GM21381 (cell line): ENCODE data around the gene HPD.
A peak's percentile ranks its signal among the peaks of the same experiment; 100 is the strongest.
"Not testable (repeated sequence)": the region's sequence is repeated elsewhere in the genome, so short reads cannot be mapped to it uniquely, and the experiment has no call there.

Source experiments
- ATAC-seq: cut with Tn5 transposase; IDR thresholded peaks from one replicate; pipeline ENCODE4 v1.9.1; 2021; ENCODE audit warnings: mild to moderate bottlenecking, moderate library complexity; ENCODE audit not compliant: unreplicated experiment

Gene HPD

DNA sequence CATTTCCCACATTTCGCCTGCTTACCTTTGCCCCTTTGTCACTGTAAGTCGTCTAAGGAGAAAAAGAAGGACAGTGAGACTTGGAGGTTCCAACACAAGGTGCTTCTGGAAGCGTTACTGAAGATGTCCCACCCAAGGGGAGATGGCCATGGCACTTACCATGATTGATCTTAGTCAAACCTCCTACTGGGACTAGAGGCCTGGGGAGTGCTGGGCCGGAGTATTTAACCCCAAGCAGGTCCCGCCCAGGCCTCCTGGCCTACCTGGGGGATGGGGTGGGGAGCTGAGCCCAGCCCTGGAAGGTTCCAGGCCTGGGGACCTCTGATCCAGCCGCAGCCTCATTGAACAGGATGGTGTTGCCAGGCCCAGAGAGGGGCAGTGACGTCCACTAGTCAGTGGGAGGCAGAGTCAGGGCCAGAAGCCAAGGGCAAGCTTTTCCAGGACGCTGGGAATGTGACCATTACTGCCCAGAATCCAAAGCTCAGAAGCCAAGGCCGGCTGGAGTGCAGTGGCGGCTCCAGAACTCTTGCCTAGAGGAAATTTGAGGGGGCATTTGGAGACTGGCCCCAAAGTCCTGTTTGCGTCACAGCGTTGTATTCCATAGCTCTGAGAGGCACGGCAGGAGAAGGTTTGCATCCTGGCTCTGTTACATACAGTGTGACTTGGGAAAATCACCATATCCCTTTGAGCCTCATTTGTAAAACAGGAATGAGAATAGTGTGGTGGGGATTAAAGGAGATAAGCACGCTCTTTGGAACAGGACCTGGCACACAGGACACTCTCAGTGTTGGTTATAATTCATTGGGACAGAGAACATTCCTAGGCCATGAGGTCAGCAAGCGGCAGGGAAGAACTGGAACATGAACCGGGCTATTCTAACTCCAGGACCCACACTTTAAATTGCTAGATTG is at the start of gene HPD:
TSS of gene HPD (minus strand) at position 198 of the 911 bp plus-strand sequence. CDS start at position 162, 36 bp downstream.
- ATAC-seq = no peak

DNA sequence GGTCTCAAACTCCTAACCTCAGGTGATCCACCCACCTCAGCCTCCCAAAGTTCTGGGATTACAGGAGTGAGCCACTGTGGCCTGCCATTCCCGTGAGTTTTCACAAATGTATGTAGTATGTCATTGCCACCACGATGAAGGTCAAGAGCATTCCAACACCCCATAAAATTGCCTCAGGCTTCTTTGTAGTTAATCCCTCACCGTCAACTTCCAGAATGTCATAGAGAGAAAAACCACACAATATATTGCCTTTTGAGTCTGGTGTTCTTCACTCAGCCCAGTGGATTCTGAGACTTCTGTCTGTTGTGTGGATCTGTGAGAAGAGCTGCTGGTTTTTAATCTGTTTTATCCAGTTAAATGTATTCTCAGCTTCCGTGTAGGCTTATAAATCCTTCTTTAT is 47.1 kb upstream of the HPD start:
- ATAC-seq = no peak

DNA sequence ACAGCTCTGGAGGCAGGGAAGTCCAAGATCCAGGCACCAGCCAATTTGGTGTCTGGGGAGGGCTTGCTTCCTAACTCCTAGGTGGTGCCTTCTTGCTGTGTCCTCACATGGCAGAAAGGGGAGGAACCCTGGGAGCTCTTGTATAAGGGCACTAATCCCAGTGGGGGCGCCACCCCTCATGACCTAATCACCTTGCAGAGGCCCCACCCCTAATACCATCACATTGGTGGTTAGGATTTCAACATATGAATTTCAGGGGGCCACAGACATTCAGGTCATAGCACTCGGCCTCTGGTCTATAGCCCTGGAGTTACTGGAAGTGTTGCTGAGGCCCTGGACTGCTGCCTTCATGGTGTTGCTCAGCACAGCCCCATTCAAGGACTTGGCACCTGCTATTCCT is 44.5 kb upstream of the HPD start:
- ATAC-seq = no peak

DNA sequence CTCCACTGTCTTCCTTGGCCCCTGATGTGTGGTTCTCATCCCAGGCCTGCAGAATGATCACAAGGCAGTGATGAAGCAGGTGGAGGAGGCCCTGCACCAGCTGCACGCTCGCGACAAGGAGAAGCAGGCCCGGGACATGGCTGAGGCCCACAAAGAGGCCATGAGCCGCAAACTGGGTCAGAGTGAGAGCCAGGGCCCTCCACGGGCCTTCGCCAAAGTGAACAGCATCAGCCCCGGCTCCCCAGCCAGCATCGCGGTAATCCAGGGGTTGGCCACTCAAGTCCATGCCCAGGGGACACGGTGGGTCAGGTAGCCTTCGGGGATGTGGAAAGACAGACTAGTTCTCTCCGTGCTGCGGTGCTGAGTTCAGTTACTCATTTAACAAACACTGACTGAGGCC is 40.9 kb upstream of the HPD start:
- ATAC-seq = no peak

DNA sequence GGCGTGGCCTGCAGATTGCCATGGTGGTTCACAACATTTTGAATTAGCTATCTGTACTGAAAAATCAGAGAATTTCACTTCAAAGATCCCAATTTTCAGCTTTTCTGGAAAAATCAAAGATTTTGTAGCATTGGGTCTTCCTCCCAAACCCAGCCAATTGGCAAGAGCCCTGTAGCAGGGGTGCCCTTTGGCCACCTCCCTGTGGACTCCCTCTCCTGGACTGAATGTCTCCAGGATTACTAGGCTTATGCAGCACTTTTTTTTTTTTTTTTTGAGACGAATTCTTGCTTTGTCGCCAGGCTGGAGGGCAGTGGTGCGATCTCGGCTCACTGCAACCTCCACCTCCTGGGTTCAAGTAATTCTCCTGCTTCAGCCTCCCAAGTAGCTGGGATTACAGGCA is 39.6 kb upstream of the HPD start:
- ATAC-seq = no peak

DNA sequence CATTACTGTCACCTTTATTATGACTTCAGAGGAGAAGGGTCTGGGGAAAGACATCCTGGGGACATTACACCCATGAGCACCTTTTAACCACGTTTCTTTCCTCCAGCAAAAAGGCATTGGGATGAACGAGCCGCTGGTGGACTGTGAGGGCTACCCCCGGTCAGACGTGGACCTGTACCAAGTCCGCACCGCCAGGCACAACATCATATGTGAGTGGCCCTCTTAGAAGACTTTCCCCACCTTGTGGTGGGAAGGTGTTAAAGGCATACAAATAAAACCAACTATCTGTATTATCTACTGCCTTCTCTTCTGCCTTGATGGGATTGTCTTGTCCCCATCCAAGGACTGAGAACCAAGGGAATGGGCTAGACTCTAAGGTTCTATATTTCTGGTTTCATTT is 36.0 kb upstream of the HPD start:
- ATAC-seq = no peak

DNA sequence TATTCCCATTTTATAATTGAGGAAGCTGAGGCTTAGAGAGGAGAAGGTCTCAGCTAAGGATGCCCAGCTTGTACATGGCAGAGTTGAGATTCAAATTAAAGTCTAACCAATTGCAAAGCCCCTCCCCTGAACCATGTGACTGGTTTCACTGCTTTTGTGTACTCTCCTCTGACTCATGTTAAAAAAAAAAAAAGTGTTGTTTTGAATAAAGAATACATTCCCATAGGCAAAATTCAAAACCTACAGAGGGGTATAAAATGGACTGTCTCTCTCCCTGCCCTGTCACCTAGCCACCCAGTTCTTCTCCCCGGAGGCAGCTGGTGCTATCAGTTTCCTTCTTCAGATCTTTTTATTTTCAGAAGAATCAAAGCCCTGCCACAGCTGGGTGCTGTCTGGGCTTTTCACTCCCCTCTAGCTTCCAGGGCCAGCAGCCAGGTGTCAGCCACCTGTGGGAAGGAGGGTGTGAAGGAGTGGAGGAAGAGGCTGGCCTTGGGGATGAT is 35.4 kb upstream of the HPD start:
- no peak for ATAC-seq

DNA sequence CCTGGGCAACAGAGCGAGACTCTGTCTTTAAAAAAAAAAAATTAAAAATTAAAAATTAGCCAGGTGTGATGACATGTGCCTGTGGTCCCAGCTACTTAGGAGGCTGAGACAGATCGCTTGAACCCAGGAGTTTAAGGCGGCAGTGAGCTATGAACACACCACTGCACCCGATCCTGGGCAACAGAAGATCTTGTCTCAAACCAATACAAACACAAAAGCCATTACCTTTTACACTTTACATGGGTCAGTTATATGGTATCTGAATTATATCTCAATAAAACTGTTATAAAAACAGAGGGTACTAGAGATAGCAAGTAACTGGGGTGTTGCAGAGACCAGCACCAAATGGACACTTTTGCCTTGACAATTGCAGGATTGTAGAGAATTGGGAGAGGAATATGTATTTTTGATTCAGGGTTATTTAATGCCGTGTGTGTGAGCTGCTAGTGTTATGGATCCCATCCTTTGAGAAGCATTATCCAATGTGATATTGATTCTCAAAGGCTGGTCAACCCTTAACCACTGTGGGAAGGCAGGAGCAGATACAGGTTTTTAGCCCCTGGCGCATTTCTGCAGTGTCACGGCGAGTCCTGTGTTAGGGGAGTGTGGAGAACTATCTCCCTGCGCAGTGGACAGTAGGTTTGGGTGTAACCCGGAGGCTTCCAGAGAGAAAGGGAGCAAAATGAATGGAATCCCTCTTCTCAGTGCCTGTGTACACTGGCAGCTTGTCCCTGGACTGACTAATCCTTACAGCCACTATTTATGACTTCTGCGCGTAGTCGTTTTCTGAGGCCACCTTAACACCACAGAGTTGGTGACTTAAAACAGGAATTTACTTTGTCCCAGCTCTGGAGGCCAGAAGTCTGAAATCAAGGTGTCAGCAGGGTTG is 34.3 kb upstream of the HPD start:
- ATAC-seq = no peak

DNA sequence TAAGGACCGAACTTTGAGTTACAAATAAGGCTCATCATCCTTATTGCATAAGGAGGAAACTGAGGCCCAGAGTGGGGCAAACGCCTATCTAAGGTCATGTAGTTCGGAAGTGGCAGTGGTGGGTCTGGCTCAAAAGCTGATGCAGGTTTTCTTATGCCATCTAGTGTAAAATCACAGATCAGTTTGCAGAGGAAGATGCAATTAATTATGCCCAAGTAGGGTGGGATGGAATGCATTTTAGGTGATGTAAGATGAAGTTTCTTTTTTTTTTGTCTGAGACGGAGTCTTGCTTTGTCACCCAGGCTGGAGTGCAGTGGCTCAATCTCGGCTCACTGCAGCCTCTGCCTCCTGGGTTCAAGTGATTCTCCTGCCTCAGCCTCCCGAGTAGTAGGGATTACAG is 31.0 kb upstream of the HPD start:
- not testable (repeated sequence) for ATAC-seq

DNA sequence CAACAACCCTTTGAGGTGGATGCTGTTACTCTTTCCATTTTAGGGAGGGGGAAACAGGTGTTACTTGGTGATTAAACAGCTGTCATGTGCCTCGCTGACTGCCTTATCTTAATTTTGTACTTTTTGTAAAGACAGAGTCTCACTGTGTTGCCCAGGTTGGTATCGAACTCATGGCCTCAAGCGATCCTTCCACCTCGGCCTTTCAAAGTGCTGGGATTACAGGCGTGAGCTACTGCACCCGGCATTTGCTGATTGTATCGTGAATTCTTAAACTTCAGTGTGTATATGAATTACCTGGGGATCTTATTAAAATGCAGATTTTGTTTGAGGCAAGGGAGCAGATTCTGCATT is 30.6 kb upstream of the HPD start:
- no peak for ATAC-seq

DNA sequence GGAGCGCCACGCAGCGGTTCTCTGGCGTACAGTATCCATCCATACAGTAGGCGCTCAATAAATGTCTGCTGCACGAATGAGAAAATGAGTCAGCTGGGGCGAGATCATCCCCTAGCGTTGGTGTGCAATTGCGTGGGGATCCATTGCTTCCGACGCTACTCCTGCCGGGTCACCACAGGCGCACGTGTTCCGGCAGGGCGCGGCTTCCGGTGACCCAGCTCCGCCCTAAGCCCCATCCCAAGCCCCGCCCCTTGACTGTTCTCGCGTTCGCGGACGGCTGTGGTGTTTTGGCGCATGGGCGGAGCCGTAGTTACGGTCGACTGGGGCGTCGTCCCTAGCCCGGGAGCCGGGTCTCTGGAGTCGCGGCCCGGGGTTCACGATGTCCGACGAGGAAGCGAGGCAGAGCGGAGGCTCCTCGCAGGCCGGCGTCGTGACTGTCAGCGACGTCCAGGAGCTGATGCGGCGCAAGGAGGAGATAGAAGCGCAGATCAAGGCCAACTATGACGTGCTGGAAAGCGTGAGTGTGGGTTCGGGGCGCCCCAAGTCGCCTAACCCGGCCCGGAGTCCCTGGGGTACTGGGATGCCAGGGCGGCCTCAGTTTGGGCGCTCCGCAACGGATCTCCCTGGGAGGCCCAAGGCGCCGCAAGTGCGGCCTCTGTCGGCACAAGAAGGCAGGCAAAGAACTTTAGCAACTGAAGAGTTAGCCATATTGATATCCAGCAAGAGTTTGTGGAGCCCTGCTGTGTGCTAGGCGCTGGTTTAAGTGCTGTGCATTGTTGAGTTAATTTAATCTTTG is 30.0 kb upstream of the HPD start, which contains the start of gene PSMD9:
TSS of gene PSMD9 (plus strand) at position 313 of the 796 bp plus-strand sequence. CDS start at position 380, 67 bp downstream.
- peak; percentile 95 for ATAC-seq

DNA sequence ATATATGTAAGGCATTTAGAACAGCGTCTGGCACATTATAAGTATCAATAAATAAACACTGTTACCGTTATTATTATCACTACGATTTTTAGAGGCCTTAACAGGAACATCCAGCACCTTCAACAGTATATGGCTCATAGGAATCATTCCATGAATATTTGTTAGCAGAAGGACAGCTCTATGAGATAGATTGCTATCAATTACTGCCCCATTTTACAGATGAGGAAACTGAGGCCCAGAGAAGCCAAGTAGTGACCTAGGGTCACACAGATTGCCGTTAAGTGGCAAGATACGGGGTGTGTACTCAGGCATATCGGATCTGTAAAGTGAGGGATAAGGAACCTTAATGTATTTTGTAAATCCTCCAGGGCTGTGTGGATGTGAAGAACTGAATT is 29.4 kb upstream of the HPD start:
- ATAC-seq = no peak

DNA sequence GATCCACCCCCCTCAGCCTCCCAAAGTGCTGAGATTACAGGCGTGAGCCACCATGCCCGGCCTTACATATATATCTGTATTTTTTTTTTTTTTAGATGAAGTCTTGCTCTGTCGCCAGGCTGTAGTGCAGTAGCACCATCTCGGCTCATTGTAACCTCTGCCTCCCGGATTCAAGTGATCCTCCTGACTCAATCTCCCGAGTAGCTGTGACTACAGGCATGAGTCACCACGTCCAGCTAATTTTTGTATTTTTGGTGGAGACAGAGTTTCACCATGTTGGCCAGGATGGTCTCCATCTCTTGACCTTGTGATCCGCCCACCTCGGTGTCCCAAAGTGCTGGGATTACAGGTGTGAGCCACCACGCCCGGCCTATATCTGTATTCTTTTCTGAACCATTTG is 26.5 kb upstream of the HPD start:
- ATAC-seq = not testable (repeated sequence)

DNA sequence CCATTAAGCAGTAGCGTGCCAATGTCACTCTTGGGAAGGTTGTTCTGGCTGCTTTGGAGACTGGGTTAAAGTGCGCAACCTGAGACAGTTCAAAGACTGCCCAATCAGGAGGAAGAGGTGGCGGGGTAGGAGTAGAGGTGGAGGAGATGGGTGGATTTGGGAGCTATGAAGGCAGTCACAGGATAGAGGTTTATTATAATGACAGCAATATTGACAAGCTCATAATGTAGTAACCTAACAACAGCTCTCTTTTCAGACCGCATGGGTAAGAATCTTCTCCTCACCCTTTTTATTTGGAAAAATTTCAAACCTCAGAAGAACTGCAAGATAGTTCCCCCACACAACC is 24.6 kb upstream of the HPD start:
- no peak for ATAC-seq

DNA sequence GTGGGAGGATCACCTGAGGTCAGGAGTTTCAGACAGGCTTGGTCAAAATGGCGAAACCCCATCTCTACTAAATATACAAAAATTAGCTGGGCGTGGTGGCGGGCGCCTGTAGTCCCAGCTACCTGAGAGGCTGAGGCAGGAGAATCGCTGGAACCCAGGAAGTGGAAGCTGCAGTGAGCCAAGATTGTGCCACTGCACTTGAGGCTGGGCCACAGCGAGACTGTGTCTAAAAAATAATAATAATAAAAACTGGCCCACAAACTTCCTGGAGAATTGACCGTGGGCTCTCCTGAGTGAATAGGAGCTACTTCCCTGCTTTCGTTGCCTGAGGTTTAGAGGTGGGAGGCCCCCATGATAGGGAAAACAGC is 17.4 kb upstream of the HPD start:
- not testable (repeated sequence) for ATAC-seq

DNA sequence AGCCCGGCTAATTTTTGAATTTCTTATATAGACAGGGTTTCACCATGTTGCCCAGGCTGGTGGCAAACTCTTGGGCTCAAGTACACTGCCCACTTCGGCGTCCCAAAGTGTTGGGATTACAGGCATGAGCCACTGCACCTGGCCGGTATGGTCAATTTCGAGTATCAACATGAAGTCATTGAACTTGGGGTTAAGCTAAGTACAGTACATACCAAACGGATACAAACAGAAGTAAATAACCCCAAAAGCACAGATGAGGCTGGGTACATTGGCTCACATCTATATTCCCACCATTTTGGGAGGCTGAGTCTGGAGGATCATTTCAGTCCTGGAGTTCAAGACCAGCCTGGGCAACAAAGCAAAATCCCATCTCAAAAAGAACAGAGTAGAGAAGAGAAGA is 16.9 kb upstream of the HPD start:
- ATAC-seq = no peak

DNA sequence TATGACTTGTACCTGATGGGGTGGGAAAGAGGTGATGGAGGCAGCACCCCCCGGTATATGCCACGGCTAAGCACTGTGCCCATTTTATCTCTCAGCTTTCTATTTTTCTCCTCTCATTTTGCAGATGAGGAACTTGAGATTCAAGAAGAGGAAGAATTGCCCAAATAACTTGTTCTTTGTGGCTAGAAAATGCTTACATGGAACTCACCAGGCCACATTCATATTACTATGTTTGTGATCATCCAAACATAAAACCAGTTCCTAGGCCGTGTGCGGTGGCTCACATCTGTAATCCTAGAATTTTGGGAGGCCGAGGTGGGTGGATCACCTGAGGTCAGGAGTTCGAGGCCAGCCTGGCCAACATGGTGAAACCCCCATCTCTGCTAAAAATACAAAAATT is 15.4 kb upstream of the HPD start:
- no peak for ATAC-seq

DNA sequence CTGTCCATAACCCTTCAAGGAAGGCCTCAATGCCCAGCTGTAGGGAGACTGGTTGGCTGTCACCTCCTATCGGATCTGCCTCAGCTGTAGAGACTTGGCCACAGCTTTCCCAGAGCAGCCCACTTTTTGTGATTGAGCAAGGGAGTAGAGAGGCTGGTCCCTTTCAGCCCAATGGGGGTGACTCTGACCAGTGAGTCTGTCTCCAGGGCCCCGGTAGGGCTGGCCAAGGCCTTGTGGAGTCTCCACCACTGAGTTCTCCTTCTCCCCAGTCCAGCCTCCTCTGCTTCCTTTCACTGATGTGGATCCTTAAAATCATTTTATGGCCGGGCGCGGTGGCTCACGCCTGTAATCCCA is 14.5 kb upstream of the HPD start:
- no peak for ATAC-seq

DNA sequence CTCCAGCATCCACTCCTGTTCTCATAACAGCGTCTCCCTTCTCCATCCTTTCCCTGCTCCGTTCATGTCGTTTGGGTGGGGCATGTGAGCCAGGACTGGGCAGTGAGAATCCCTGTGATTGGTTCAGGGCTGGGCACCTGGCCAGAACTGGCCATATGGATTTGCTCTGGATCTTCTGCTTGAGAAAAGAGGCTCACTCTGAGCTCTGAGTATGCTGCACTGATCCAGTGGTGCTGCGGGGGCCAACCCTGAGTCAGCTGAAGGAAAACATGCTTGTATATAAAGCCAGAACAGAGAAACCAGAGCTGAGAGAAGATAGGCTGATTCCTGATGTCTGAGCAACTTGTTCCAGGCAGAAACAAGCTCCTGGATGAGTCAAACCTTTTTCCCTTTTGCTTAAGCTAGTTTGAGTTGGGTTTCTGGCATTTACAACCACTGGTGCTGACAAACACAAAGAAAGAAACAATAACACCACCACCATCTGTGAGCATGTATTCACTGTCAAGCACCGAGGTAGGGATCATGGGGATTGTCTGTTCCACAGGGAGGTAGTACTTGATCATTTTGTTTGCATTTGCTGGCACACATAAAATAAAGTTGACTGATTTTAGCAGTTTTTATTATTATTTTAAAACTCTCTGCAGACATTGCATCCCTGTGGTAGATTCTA is 14.0 kb upstream of the HPD start:
- ATAC-seq = no peak

DNA sequence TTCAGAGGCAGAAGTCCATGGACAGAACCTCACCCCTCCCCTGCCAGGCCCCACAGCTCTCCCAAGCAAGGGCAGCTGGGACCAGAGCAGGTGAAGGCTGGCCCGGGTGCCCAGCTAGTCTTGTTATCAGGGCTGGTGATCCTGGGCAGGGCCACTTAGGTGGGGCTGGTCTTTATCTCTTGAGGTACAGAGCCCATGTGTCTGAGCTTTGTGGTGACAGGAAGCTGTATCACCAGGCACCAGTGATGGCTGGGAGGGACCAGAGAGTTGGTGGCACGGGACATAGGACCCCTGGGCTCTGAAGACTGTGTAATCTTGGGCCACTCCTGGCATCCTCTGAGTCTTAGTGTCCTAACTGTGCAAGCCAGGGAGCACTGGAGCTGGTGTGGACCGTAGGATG is 12.8 kb upstream of the HPD start:
- no peak for ATAC-seq

DNA sequence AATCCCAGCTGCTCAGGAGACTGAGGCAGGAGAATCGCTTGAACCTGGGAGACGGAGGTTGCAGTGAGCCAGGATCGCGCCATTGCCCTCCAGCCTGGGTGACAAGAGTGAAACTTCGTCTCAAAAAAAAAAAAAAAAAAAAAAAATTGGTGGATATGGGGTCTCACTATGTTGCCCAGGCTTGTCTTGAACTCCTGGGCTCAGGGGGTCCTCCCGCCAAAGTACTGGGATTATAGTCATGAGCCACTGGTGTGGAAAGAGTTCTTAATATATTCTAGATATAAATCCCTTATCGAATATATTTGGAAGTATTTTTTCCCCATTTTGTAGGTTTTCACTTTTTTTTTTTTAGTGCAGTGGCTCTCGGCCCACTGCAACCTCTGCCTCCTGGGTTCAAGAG is 10.6 kb upstream of the HPD start:
- not testable (repeated sequence) for ATAC-seq
